GM18907 (cell line): ENCODE data around the gene LRRC27.

Source experiments
- ATAC-seq: cut with Tn5 transposase; IDR thresholded peaks from one replicate; pipeline ENCODE4 v1.9.1; 2021; ENCODE audit warnings: mild to moderate bottlenecking, moderate library complexity; ENCODE audit not compliant: unreplicated experiment

LRRC27 gene

GRCh38 chr10:132421847-132422751, 90.1 kb downstream of the LRRC27 start:
- ATAC-seq: peak; percentile 52

DNA sequence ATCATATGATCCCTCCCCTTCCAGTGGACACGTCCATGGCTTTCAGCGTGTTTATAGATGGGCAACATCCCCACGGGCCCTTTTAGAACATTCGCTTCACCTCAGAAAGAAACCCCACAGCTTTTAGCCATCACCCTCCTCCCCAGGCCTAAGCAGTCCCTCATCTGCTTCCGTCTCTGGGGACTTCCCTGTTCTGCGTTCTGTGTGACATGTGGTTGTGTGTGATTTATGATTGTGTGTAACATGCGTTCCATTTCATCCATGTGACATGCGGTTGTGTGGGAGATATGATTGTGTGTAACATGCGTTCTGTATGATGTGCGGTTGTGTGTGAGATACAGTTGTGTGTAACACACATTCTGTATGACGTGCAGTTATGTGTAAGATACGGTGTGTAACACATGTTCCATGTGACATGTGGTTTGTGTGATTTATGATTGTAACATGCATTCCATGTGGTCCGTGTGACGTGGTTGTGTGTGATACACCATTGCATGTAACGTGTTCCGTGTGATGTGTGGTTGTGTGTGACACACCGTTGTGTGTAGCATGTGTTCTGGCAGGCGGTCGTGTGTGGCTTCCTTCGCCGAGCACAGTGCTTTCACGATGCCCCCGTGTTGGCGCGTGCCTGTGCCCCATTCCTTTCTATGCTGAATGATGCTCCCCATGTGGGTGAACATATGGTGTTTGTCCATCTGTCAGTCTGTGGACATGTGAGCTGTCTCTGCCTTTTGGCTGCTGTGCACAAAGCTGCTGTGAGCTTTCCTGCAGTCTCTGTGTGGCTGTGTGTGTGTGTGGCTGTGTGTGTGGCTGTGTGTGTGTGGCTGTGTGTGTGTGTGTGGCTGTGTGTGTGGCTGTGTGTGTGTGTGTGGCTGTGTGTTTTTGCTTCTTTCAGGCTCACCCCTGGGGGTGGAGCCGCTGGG, 91.2 kb downstream of the LRRC27 start:
- peak; percentile 38 for ATAC-seq

DNA sequence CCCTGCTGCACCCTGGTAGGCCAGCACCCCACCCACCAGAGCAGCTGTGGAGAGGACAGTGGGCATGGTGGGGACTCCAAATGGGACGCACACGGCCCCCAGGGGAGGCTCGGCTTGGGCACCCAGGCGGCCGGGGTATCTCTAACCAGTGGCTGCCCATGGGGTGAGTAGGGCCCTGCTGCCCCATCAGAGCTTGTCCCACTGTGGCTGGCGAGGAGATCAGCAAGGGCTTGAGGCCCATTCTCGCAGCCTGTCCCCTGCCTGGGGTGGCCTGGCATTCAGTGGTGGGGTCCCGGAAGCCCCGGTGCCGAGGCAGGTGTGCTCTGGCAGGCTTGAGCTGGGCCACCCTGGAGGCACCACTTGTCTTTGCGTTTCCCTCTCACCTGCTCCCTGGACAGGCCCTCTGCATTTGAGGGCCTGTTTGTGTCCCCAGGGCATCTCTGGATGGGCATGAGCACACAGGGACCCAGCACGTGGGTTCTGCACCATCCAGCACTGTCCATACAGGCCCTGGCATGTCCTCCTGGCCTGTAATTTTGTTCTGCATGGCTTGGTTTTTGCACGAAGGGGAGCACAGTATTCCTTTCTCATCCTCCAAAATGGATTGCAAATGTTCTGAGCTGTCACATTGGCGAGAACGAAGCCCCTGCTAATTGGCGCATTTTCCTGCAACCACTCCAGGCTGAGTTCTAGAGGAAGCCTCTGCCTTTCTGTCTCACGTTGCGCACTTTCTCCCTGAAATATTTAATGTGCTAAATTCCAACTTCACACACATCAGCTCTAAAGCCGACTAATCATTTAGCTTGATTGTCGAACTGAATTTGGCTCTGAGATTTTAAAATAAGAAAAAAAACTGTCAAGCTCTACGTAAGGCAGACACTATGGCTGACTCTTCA, 92.2 kb downstream of the LRRC27 start:
- ATAC-seq: no peak

- no peak for ATAC-seq
Measured at GRCh38 chr10:132425029-132425756, 93.2 kb downstream of the LRRC27 start.

- no peak for ATAC-seq
Measured at GRCh38 chr10:132425757-132426155, 93.8 kb downstream of the LRRC27 start.

DNA sequence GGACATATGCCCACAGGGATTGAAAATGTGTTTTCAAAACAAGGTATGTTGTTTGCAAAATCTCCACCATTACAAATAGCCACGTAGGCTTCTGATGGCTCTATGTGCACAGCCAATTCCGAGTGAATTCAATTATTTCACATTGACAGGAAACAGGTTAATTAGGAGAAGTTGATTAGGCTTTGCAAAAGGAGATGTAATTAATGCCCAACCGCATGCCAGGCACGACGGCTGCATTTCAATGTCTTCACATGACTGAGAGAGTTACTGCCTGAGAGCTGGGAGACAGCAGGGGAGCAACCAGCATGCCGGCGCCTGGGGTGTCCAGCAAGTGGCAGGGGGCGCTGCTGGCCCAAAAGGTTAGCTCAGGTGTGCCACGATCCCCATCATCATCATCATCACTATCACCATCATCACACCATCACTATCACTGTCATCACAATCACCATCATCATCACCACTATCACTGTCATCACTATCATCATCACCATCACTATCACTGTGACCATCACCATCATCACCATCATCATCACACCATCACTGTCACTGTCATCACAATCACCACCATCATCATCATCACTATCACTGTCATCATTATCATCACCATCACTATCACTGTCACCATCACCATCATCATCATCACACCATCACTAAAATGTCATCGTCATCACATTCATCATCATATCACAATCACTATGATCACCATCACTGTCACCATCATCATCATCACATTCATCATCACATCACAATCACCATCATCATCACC, 95.2 kb downstream of the LRRC27 start:
- no peak for ATAC-seq

GRCh38 chr10:132427939-132428367, 96.0 kb downstream of the LRRC27 start:
- ATAC-seq: no peak

GRCh38 chr10:132428486-132428995, 96.5 kb downstream of the LRRC27 start:
- no peak for ATAC-seq
